ENCODE data around the gene TLK1.
"Not testable (repeated sequence)": the region's sequence is repeated elsewhere in the genome, so short reads cannot be mapped to it uniquely, and the experiment has no call there.

TLK1 gene

DNA sequence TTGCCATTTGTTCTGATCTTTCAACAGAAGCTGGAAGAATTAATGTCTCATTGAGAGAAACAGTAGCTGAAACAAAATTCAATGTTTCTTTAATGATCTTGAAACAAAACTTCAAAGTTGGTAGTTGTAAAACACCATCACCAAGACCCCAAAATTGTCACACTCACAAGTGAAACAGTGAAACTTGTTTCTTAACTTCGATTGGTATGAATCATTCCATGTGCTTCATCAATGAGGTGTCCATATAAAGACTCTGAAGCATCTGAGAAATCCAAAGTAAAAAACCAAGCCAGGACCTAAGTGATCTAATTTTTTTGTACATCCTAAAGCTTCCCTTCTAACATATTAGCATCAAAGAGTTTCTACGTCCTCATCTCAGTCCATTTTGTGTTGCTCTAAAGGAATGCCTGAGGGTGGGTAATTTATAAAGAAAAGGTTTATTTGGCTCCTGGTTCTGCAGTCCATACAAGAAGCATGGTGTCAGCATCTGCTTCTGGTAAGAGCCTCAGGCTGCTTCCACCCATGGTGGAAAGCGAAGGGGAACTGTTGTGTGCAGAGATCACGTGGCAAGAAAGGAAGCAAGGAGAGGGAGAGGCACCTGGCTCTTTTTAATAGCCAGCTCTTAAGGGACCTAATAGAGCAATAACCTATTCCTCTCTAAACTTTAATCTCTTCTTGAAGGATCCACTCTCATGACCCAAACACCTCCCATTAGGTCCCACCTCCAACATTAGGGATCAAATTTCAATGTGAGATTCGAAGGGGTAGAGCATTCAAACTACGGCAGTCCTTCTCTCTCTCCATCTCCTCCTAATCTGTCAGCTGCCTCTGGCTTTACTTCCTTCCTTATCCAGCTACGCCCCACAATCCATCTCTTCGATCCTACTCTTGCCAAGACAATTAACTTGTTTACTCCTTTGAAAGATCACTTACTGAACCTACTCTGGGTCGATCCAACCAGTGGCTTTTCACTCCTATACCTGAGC lies 20.7 kb upstream of the TLK1 start:
- Histone ChIP-seq H3K9me3 (ENCODE audit: control insufficient read depth, insufficient read depth, low read length) (no peaks in the 10 kb centered on the region), H3K36me3 (ENCODE audit: insufficient read depth, low read length) (no peaks in the 10 kb centered on the region)

DNA sequence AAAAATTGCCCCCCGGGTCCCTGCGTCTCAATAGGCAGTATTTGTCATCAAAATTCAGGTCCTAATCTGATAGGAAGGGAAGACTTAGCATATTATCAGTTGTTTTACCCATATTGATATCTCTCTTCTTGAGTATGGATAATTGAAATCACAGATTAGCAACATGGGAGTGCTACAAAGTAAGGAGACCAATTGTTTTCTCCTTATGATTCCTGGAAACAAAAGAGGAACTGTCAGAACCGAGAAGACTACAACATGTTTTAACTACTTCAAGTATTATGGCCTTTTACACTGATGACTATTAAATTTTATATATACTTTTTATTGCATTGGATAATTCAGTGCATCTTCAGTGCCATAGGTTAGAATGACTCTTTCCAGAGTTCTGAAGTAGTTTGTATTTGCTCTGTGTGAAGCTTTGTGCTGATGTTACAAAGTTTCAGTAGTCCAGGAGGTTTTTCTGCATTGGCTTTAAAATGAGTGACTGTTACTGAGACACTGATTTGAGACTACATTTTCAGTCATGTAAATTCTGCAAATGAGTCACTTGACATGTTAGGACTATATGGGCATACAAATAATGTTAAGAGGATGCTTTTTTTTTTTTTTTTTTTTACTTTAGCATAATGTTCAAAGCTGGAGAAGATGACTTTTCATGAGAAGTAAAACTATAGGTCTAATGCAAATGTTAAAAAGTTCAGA lies 19.7 kb upstream of the TLK1 start:
- Histone ChIP-seq H3K9ac (ENCODE audit: low read depth, low read length) (no peak overlapping the region), H3K9me3 (ENCODE audit: control insufficient read depth, insufficient read depth, low read length) (no peaks in the 10 kb centered on the region), H3K4me1 (ENCODE audit: insufficient read depth, low read length) (peaks cover 3% of the 10 kb centered on the region), H3K36me3 (ENCODE audit: insufficient read depth, low read length) (no peaks in the 10 kb centered on the region)

More for the DNA sequence above, 20.7 kb upstream of the TLK1 start:
- Histone ChIP-seq H3K9ac (ENCODE audit: low read depth, low read length) (no peak overlapping the region), H3K4me1 (ENCODE audit: insufficient read depth, low read length) (peaks cover 3% of the 10 kb centered on the region)

DNA sequence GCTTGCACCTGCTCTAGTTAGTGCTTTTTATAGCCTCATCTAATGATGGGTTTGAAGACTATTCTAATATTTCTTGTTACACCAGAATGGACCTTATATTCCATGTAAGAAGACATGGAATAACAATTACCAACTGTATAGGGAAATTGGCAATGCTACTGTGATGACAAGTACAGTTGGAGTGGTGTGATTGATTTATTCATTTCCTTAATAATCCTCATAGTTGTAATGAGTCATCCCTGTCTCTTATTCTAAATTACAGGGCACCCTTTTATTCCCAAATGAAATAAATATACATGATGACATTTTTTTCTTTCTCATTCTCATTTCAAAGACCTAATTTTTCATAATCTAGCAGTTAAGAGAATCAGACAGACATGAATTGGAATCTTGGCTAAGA lies 18.3 kb upstream of the TLK1 start:
- Histone ChIP-seq H3K9ac (ENCODE audit: low read depth, low read length) (no peak overlapping the region), H3K36me3 (ENCODE audit: insufficient read depth, low read length) (no peaks in the 10 kb centered on the region), H3K4me1 (ENCODE audit: insufficient read depth, low read length) (peaks cover 3% of the 10 kb centered on the region), H3K9me3 (ENCODE audit: control insufficient read depth, insufficient read depth, low read length) (no peaks in the 10 kb centered on the region)

DNA sequence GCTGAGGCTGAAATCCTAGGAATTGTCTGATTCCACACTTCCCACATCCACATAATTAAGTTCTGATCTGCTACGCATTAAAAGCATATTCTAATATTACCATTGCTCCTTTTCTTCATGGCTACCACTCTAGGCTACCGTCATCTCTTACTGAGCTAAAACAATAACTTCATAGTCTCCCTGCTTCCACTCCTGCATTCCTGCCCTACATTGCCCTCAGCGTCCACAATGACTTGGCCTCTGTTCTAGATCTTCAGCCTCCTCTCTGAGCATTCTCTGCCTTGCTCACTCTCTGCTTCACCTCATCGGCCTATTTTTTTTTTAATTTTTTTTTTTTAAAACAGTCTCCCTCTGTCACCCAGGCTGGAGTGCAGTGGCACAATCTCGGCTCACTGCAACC lies 15.8 kb upstream of the TLK1 start:
- no peak overlapping the region for H3K9ac ChIP-seq (ENCODE audit: low read depth, low read length)
- H3K4me1 ChIP-seq (ENCODE audit: insufficient read depth, low read length): no peaks in the 10 kb centered on the region; the same call in 1 of the 2 replicates
- H3K9me3 ChIP-seq (ENCODE audit: control insufficient read depth, insufficient read depth, low read length): no peaks in the 10 kb centered on the region
- H3K36me3 ChIP-seq (ENCODE audit: insufficient read depth, low read length): no peaks in the 10 kb centered on the region

DNA sequence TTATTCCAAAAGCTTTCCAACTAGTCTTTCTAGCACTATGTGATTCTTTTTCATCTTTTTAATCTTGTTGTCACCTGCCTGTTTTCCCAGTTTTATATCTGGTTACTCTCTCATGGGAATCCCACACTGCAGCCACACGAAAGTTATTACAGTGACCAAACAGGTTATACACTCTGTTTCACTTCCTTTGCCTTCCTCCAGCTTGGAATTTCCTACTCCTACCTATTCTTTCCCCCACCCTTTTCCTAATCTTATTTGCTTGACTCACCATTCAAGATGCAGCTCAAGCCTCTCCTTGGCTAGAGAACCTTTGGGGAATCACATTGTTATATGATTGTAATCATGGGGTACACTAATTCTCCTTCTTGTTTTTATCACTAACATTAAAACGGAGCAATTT lies 13.4 kb upstream of the TLK1 start:
- H3K9ac ChIP-seq (ENCODE audit: low read depth, low read length): no peak overlapping the region
- H3K9me3 ChIP-seq (ENCODE audit: control insufficient read depth, insufficient read depth, low read length): no peaks in the 10 kb centered on the region
- H3K4me1 ChIP-seq (ENCODE audit: insufficient read depth, low read length): no peaks in the 10 kb centered on the region
- no peaks in the 10 kb centered on the region for H3K36me3 ChIP-seq (ENCODE audit: insufficient read depth, low read length)

DNA sequence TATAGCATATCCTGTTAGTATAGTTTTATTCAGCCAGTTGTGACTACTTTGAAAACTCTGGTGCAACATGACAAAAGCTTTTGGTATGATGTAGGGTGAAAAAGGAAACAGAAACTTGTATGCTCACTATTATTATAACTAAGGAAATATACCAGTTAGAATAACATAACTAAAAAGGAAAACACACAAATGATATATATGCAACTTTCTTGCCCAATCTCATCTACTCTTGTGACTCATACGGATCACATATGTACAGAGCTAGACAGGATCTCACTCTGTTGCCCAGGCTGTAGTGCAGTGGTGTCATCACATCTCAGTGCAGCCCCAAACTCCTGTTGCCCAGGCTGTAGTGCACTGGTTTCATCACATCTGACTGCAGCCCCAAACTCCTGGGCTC lies 12.4 kb upstream of the TLK1 start:
- H3K36me3 ChIP-seq (ENCODE audit: insufficient read depth, low read length): no peaks in the 10 kb centered on the region
- H3K9me3 ChIP-seq (ENCODE audit: control insufficient read depth, insufficient read depth, low read length): no peaks in the 10 kb centered on the region
- H3K9ac ChIP-seq (ENCODE audit: low read depth, low read length): no peak overlapping the region
- no peaks in the 10 kb centered on the region for H3K4me1 ChIP-seq (ENCODE audit: insufficient read depth, low read length)

DNA sequence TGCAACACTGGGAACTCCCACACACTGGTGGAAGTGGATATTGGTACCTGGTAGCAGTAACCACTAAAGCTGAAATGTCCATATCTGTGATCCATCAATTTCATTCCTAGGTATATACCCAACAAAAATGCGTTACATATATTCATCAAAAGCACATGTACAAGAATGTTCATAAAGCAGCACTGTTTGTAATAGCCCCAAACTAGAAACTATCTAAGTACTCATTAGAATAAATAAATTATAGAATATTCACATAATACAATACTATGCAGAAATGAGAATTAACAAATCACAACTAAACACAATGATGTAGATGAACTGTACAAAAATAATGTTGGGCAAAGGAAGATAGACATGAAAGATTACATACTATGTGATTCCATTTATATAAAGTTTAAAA lies 11.1 kb upstream of the TLK1 start:
- Histone ChIP-seq H3K9me3 (ENCODE audit: control insufficient read depth, insufficient read depth, low read length) (no peaks in the 10 kb centered on the region), H3K4me1 (ENCODE audit: insufficient read depth, low read length) (no peaks in the 10 kb centered on the region), H3K36me3 (ENCODE audit: insufficient read depth, low read length) (no peaks in the 10 kb centered on the region), H3K9ac (ENCODE audit: low read depth, low read length) (no peak overlapping the region)

DNA sequence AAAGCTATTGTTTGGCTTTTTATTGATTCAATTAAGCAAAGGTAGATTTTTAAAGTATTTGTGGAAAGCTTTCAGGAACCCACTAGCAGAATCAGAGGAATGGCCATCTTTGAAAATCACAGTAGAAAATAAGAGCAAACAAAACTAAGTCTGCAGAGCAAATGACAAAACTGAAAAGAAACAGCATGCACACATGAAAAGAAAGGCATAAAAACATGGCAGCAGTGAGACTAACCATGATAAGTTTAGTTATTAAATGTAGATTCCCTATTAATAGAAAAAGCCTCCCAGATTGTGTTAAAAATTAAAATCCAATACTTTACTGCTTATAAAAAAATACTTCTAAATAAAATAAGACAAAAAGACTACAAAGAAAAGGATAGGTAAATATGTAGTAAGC lies 9.1 kb upstream of the TLK1 start:
- Histone ChIP-seq H3K36me3 (ENCODE audit: insufficient read depth, low read length) (no peaks in the 10 kb centered on the region), H3K9me3 (ENCODE audit: control insufficient read depth, insufficient read depth, low read length) (no peaks in the 10 kb centered on the region), H3K4me1 (ENCODE audit: insufficient read depth, low read length) (no peaks in the 10 kb centered on the region), H3K9ac (ENCODE audit: low read depth, low read length) (no peak overlapping the region)

DNA sequence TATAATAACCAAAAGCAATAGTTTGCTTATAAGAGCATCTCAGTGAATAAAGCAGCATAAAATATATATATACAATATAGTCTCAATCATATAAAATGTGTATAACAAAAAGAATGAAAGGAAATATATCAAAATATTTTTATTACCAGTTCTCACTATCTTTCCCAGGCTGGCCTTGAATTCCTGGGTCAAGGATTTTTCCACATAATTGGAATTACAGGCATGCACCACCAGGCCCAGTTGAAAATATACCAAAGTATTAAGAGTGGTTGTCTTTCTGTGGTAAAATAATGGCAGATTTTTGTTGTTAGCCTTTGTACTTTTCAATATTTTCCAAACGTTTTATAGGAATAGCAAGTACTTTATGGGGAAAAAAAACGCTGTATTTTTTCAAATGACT lies 8.6 kb upstream of the TLK1 start:
- H3K9ac ChIP-seq (ENCODE audit: low read depth, low read length): no peak overlapping the region
- no peaks in the 10 kb centered on the region for H3K9me3 ChIP-seq (ENCODE audit: control insufficient read depth, insufficient read depth, low read length)
- H3K4me1 ChIP-seq (ENCODE audit: insufficient read depth, low read length): no peaks in the 10 kb centered on the region
- no peaks in the 10 kb centered on the region for H3K36me3 ChIP-seq (ENCODE audit: insufficient read depth, low read length)

DNA sequence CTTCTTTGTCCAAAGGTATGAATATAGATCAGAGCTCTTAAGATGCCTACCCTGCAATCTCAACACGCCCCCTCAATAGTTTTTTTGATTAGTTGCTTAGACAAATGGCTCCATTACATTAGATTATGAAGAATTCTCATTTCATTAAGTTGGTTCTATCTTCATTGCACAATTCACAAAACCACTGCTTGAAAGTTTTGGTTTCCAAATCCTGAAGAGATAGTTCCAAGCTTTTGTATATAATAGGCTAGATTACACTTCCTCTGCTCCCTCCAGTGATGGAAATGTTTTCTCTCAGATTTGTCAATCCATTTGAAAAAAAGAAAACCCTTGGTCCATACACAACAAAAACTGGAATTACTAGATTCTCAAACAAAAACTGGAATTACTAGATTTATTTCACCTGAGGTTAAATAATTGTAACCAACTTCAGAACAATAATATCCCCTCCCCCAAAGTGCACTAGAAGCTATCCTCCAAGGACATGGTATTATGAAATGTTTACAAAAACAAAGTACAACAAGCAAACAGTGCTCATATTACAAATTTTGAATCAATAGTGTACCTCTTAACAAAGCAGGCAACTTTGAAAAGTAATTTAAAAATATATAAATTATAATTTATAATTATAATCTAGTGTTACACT lies 6.8 kb upstream of the TLK1 start:
- Histone ChIP-seq H3K9ac (ENCODE audit: low read depth, low read length) (no peak overlapping the region), H3K9me3 (ENCODE audit: control insufficient read depth, insufficient read depth, low read length) (no peaks in the 10 kb centered on the region), H3K4me1 (ENCODE audit: insufficient read depth, low read length) (peaks cover 9% of the 10 kb centered on the region), H3K36me3 (ENCODE audit: insufficient read depth, low read length) (no peaks in the 10 kb centered on the region)

DNA sequence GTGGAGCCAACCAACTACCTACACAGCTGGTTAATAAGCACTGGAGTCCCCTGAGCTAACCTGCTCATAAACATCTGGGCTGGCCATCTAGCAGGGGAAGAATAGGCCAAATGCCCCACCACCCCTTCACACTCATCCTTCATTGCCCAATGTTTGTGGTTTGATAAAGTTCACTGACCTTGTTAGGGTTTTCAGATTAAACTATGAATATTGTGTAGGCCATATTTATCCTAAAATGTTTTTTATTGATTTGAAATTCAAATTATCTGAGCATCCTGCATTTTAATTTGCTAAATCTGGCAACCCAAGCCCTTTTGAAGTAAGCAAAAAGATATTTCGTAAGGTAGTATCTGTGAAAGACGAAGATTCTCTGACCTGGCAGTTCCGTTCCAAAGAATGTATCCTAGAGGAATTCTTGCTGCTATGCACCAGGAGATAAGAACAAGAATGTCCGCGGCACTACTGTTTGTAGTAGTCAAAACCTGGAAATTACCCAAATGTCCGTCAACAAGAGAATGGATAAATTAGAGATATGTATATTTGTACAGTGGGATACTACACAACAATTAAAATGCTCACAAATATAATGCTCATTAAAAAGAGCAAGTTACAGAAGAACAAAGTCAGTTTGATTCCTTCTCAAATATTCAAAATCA lies 5.8 kb upstream of the TLK1 start:
- Histone ChIP-seq H3K4me1 (ENCODE audit: insufficient read depth, low read length) (peaks cover 9% of the 10 kb centered on the region), H3K36me3 (ENCODE audit: insufficient read depth, low read length) (no peaks in the 10 kb centered on the region), H3K9ac (ENCODE audit: low read depth, low read length) (no peak overlapping the region), H3K9me3 (ENCODE audit: control insufficient read depth, insufficient read depth, low read length) (no peaks in the 10 kb centered on the region)

DNA sequence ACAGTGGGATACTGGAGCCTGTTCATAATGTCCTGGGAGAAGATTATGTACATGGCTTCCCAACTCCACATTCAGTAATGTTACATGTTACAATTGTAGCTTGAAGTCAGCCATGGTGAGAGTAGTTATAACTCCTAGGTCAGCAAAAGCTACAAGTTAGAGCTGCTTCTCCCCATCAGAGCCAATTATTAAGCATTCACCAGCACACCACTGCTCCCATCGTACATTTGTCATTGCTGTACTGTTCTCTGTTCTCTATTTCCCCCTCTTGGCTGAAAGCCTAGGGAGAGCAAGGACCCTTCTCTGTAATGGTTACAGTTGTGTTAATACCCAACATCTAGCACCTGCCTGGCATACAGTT lies 5.3 kb upstream of the TLK1 start:
- no peaks in the 10 kb centered on the region for H3K9me3 ChIP-seq (ENCODE audit: control insufficient read depth, insufficient read depth, low read length)
- peaks cover 9% of the 10 kb centered on the region for H3K4me1 ChIP-seq (ENCODE audit: insufficient read depth, low read length)
- H3K36me3 ChIP-seq (ENCODE audit: insufficient read depth, low read length): no peaks in the 10 kb centered on the region
- H3K9ac ChIP-seq (ENCODE audit: low read depth, low read length): no peak overlapping the region

DNA sequence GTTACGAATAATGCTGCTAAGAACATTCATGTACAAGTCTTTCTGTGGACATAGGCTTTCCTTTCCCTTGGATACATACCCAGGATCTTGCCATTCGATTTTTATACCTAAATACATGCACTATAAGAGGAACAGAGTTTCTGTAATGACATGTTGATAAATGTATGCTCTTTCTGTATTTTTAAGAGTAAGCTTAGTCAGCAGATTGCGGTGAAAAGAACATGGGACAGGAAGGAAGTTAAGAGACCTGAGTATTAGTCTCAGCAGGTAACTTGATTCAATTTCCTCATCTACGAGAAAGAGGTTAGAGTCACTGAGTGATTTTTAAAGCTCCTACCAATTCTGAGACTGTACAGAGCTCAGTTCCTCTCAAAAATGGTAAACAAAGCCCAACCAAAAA lies 2.6 kb upstream of the TLK1 start:
- no peak overlapping the region for H3K9ac ChIP-seq (ENCODE audit: low read depth, low read length)
- no peaks in the 10 kb centered on the region for H3K9me3 ChIP-seq (ENCODE audit: control insufficient read depth, insufficient read depth, low read length)
- H3K36me3 ChIP-seq (ENCODE audit: insufficient read depth, low read length): no peaks in the 10 kb centered on the region
- H3K4me1 ChIP-seq (ENCODE audit: insufficient read depth, low read length): peaks cover 9% of the 10 kb centered on the region

DNA sequence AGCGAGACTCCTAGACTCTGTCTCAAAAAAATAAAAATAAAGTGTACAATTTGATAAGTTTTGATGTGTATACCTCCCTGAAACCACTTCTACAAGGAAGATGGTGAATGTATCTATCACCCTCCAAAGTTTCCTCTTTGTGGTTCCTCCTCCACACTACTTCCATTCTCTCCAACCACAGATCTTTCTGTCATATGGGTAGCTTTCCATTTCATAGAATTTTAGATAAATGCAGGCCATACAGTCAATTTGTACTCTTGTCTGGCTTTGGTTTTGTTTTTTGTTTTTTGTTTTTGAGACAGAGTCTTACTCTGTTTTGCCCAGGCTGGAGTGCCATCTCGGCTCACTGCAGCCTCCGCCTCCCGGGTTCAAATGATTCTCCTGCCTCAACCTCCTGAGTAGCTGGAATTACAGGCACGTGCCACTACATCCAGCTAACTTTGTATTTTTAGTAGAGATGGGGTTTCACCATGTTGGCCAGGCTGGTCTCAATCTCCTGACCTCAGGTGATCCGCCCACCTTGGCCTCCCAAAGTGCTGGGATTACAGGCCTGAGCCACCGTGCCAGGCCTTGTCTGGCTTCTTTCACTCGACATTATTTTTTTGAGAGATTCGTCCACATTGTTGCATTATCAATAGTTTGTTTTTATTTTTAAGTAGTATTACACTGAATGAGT lies 2.0 kb upstream of the TLK1 start:
- not testable (repeated sequence) for H3K36me3 ChIP-seq (ENCODE audit: insufficient read depth, low read length); H3K9me3 ChIP-seq (ENCODE audit: control insufficient read depth, insufficient read depth, low read length); H3K4me1 ChIP-seq (ENCODE audit: insufficient read depth, low read length); H3K9ac ChIP-seq (ENCODE audit: low read depth, low read length)

Data from ES-I3 (cell line).